Testis (tissue), 2 donors: Measurements from ENCODE around the gene C19orf47.

Experiments used
- CTCF ChIP-seq, 3 experiments: fragments of 450-650 bp in 2 of 3; fragments of 200-600 bp in 1 of 3; sonication (generic) in 1 of 3; IDR thresholded peaks; one replicate each; pipeline ENCODE4 v1.5.1; 2016 to 2019; ENCODE audit warnings: antibody characterized with exemption in 3 of 3, mild to moderate bottlenecking in 2 of 3, moderate library complexity in 1 of 3
- POLR2A ChIP-seq: fragments of 450-650 bp; IDR thresholded peaks from one replicate; pipeline ENCODE4 v1.6.1; 2017; ENCODE audit warnings: antibody characterized with exemption, mild to moderate bottlenecking, moderate library complexity

- TF ChIP-seq CTCF (IDR thresholded peaks at IDR 0.05) (no peak), POLR2A (no peak)
These were observed 27.1 kb downstream of the C19orf47 start for GRCh38 chr19:40321076-40321475.
